Measurements from ENCODE around the gene GNAQ. TPM values are rescaled to one million over a fixed set of nuclear protein-coding genes. Genes with fewer than 3 reads are reported as not detected.
A peak's percentile ranks its signal among the peaks of the same experiment; 100 is the strongest.

The GNAQ gene
- total RNA-seq, 2 donors from 2014 or later = 57.1 to 68.1 TPM

DNA sequence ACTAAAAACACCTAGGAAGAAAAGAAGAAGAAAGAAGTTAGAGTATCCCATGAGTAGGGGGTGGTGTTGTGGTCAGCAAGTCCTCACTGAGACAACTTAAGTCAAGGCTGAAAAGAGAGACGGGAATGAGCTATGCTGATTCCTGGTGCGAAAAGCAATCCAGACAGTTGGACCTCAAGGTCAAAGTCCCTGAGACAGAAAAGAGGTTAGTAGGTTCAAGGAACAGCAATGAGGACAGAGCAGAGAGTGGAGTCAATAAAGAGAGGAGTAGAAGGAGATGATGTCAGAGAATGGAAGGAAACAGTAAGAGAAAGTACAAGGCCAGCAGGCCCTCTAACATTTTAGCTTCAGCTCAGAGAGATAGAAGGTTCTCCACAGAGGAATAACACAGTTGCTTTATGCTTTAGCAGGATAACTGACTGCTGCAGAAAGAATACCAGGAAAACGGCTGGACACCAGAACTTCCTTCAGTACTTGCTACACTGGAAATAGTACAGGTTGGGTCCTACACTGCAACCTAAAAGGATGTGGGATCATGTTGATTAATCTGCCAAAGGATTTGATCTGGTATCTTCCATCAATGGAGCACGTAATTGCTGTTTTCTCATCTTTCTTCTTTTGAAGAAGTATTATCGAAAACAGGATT lies 43.6 kb downstream of the GNAQ start:
- ATAC-seq (no peak), DNase-seq (no peak)
- peak overlapping the region; percentile 47 for H3K4me3 Mint-ChIP-seq
- peaks cover 2% of the 10 kb centered on the region for H3K36me3 Mint-ChIP-seq (ENCODE audit: low read depth)
- H3K27ac Mint-ChIP-seq = peak overlapping the region; percentile 93
- H3K4me1 Mint-ChIP-seq = peaks cover 39% of the 10 kb centered on the region
- H3K27me3 Mint-ChIP-seq = no peaks in the 10 kb centered on the region
- no peaks in the 10 kb centered on the region for H3K9me3 ChIP-seq (ENCODE audit: control insufficient read depth, low read length, poor library complexity, severe bottlenecking)

DNA sequence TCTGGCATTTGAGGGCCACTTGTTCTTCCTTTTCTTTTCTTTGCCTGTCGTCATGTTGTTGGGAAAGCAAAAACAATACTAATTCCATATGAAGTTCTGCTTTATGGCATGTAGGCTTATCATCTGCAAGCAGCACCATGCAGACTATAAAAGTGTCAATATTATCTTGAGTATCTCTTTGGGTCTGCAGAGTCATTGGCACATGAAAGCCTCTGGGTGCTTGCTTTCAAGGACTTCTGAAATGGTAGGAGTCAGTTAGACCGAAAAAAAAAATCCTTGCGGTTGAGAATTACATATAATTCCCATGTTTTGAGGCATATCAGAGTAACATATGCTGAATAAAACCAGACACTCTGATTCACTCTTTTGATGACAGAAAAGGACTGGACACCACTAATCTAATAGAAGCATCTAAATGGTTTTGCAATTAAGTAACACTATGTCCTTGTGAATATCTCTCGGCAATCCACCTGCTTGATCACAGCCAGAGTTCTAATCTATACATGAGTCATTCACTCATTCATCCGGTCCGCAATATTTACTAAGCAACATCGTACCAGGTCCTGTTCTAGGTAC lies 44.4 kb downstream of the GNAQ start:
- H3K4me1 Mint-ChIP-seq = peaks cover 45% of the 10 kb centered on the region
- ATAC-seq = no peak
- no peaks in the 10 kb centered on the region for H3K9me3 ChIP-seq (ENCODE audit: control insufficient read depth, low read length, poor library complexity, severe bottlenecking)
- no peak overlapping the region for H3K4me3 Mint-ChIP-seq
- peaks cover 2% of the 10 kb centered on the region for H3K36me3 Mint-ChIP-seq (ENCODE audit: low read depth)
- H3K27ac Mint-ChIP-seq = peak overlapping the region; percentile 93
- no peak for DNase-seq
- H3K27me3 Mint-ChIP-seq = no peaks in the 10 kb centered on the region

DNA sequence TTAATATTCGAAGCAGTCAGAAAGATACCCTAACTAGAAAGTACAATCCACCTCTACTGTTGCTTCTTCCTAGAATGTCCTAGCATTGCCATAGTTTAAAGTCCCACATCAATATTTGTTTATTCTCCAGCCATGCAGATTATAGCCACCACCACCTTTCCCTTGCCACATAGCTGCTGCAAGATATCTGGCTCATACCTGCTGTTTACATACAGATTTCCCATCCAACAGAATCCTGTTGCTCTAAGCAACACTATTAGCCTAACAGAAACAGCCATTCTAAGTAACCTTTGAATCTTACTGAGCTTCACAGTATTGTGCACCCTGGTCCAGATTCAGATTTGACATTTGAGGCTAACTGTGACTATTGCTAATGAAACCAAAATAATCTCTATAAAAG lies 45.6 kb downstream of the GNAQ start:
- H3K36me3 Mint-ChIP-seq (ENCODE audit: low read depth) = peaks cover 2% of the 10 kb centered on the region
- H3K4me3 Mint-ChIP-seq = no peak overlapping the region
- H3K4me1 Mint-ChIP-seq = peaks cover 53% of the 10 kb centered on the region
- H3K27ac Mint-ChIP-seq = no peak overlapping the region
- no peaks in the 10 kb centered on the region for H3K27me3 Mint-ChIP-seq
- DNase-seq (no peak), ATAC-seq (no peak)
- H3K9me3 ChIP-seq (ENCODE audit: control insufficient read depth, low read length, poor library complexity, severe bottlenecking) = no peaks in the 10 kb centered on the region

DNA sequence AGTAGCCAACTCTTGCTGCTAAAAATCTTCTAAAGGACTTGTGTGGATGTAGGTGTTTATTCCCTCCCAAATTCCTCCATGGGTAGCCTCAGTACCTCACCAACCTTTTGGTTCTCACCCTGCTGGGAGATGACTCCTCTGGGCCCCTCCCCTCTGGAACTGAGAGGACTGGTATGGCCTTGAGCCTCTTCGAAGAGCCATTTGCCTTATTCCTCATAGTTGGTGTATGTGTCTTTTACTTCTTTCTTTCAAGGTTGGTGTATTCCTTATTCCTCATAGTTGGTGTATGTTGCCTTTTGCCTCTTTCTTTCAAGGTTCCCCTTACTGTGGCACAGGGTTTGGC lies 48.3 kb downstream of the GNAQ start:
- Mint-ChIP-seq H3K36me3 (ENCODE audit: low read depth) (peaks cover 3% of the 10 kb centered on the region), H3K27me3 (no peaks in the 10 kb centered on the region), H3K4me1 (peaks cover 54% of the 10 kb centered on the region), H3K27ac (peak overlapping the region; percentile 4), H3K4me3 (no peak overlapping the region)
- no peak for ATAC-seq
- H3K9me3 ChIP-seq (ENCODE audit: control insufficient read depth, low read length, poor library complexity, severe bottlenecking) = no peaks in the 10 kb centered on the region
- DNase-seq = no peak

DNA sequence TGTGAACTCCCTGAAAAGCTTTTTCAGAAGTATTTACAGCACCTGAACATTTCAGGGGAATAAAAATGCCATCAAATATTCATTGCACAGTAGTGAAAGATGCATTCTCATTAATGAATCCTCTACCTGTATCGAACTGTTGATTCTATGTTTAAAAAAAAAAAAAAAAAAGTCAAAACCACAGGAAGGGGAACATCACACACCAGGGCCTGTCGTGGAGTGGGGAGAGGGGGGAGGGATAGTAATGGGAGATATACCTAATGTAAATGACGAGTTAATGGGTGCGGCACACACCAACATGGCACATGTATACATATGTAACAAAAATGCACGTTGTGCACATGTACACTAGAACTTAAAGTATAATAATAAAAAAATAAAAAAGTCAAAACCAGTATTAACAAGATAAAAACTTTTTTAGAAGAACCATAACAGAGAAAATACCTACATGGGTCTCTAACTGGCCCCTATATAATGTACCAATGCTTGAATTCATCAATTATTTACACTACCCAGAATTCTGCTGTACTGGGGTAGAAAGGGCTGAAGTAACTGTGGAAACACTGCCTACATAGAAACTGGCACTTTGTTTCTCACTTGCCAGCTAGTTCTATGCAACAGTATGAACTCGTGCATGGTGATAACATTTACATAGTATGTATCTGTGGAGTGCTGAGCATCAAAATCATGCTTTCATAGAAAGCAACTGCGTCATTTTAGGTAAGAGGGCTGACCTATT lies 48.9 kb downstream of the GNAQ start:
- ATAC-seq = peak; percentile 39
- H3K4me3 Mint-ChIP-seq = no peak overlapping the region
- peaks cover 4% of the 10 kb centered on the region for H3K36me3 Mint-ChIP-seq (ENCODE audit: low read depth)
- no peak for DNase-seq
- H3K27ac Mint-ChIP-seq = peak overlapping the region; percentile 4
- H3K9me3 ChIP-seq (ENCODE audit: control insufficient read depth, low read length, poor library complexity, severe bottlenecking) = no peaks in the 10 kb centered on the region
- H3K4me1 Mint-ChIP-seq = peaks cover 55% of the 10 kb centered on the region
- H3K27me3 Mint-ChIP-seq = no peaks in the 10 kb centered on the region

DNA sequence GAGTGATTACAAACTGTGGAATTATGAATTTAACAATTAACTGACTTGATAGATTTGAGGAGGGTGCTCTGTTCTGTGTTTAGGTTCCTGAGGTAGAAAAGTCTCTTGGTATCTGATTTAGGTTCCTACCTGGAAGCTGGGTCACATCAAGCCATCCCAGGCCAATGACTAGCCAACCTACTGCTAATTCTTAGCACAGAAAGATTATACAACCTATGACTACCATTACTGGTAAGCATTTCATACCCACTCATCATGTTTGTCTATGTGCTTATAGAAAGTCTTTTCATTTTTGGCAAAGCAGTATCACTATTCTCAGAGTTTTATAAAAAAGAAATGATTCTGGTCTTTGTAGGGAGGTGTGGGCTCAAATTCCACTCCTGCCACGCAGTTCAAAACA lies 49.7 kb downstream of the GNAQ start:
- Mint-ChIP-seq H3K4me1 (peaks cover 54% of the 10 kb centered on the region), H3K27me3 (no peaks in the 10 kb centered on the region), H3K27ac (peak overlapping the region; percentile 51), H3K36me3 (ENCODE audit: low read depth) (peaks cover 4% of the 10 kb centered on the region), H3K4me3 (peak overlapping the region; percentile 33)
- DNase-seq (no peak), ATAC-seq (no peak)
- H3K9me3 ChIP-seq (ENCODE audit: control insufficient read depth, low read length, poor library complexity, severe bottlenecking) = no peaks in the 10 kb centered on the region

DNA sequence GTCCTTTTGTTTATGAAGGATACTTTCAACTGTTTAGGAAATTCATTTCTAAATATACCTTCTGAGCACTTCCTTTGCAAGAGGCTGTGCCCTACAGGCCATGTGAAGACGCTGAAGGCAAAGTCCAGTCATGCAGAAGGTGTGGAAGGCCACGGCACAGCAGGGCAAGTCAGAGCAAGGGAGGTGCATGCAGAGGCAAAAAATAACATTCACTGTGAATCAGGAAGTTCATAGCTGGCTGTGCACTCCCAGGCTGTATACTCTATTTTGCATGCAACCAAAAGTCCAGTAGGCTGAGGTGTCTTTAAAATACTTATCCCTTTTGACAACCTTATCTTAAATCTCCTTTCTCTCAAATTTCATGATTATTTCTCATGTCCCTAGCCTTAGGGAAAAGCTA lies 50.3 kb downstream of the GNAQ start:
- H3K4me1 Mint-ChIP-seq = peaks cover 54% of the 10 kb centered on the region
- peak overlapping the region; percentile 51 for H3K27ac Mint-ChIP-seq
- ATAC-seq = no peak
- peak overlapping the region; percentile 33 for H3K4me3 Mint-ChIP-seq
- peaks cover 4% of the 10 kb centered on the region for H3K36me3 Mint-ChIP-seq (ENCODE audit: low read depth)
- no peak for DNase-seq
- no peaks in the 10 kb centered on the region for H3K9me3 ChIP-seq (ENCODE audit: control insufficient read depth, low read length, poor library complexity, severe bottlenecking)
- no peaks in the 10 kb centered on the region for H3K27me3 Mint-ChIP-seq

DNA sequence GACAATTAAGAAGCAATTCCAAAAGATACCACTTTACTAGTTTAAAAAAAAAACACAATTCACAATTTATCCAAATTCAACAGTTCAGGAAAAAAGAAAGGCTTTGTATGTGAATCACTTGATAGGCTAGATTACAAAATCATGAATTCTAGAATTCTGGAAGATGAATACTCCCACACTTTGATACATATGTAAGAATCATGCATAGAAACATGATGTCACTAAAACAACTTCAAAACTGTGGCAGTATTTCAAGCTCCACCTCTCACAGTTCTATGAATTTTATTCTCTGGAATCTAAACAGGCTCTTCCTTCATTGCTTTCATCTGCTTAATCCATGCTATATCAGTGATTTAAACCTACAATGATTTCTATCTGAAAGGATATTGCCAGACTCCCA lies 51.0 kb downstream of the GNAQ start:
- peaks cover 50% of the 10 kb centered on the region for H3K4me1 Mint-ChIP-seq
- no peak overlapping the region for H3K4me3 Mint-ChIP-seq
- no peaks in the 10 kb centered on the region for H3K27me3 Mint-ChIP-seq
- DNase-seq = no peak
- no peak for ATAC-seq
- no peaks in the 10 kb centered on the region for H3K9me3 ChIP-seq (ENCODE audit: control insufficient read depth, low read length, poor library complexity, severe bottlenecking)
- H3K27ac Mint-ChIP-seq = peak overlapping the region; percentile 51
- peaks cover 4% of the 10 kb centered on the region for H3K36me3 Mint-ChIP-seq (ENCODE audit: low read depth)

DNA sequence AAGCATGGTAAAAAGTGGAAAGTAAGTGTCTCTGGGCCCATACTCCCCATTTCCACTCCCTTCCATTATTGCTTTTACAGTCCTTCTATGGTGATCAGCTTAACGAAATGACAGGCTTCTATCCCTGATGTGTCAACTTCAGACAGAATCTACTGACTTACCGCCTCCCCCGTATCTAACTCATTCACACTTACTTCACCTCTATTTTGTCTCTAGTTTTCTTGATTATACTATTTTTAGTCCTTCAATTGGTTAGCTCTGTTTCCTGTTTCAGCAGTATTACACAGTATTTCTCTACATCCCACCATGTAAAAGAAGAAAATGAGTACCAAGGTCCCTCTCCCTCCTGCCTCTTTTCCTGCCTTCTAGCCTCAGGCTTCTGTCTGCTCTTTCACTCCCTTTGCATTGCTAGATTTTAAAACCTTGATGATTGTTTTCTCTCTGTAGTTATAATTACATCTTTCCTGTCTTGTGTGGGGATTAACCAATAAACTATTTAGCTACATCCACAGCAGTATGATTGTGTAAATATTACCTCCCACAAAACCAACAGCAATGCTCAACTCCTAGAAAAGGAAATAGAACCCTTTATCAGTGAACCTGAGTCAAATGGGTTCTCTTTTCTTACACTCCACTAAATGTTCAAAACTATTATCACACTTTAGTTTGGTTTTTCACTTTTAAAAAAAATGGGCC lies 53.4 kb downstream of the GNAQ start:
- peak overlapping the region; percentile 81 for H3K27ac Mint-ChIP-seq
- peak overlapping the region; percentile 80 for H3K4me3 Mint-ChIP-seq
- H3K9me3 ChIP-seq (ENCODE audit: control insufficient read depth, low read length, poor library complexity, severe bottlenecking) = no peaks in the 10 kb centered on the region
- no peaks in the 10 kb centered on the region for H3K27me3 Mint-ChIP-seq
- no peak for ATAC-seq
- H3K4me1 Mint-ChIP-seq = peaks cover 49% of the 10 kb centered on the region
- H3K36me3 Mint-ChIP-seq (ENCODE audit: low read depth) = peaks cover 4% of the 10 kb centered on the region
- no peak for DNase-seq

DNA sequence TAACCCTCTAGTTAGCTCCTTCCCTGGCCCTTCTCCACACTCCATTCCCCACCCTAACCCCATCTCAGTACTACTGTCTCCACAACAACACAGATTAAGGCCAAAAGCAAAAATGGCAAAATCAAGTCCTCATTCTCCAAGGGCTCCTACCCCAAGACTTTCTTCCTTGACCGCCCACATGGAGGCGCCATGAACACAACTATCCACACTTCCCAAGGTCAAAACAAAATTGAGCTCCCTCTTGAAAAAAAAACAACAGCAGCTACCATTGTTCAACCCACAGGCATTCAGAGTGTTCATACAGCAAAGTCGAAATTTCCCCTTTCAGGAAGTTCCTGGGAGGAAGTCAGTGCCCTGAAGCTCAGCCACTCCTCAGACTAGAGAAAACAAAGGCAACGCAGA lies 54.4 kb downstream of the GNAQ start:
- Mint-ChIP-seq H3K4me1 (peaks cover 43% of the 10 kb centered on the region), H3K27ac (peak overlapping the region; percentile 81), H3K27me3 (no peaks in the 10 kb centered on the region), H3K4me3 (peak overlapping the region; percentile 69), H3K36me3 (ENCODE audit: low read depth) (peaks cover 4% of the 10 kb centered on the region)
- DNase-seq (peak in 2 of 3 donors; percentile 15 to 18), ATAC-seq (peak; percentile 73)
- H3K9me3 ChIP-seq (ENCODE audit: control insufficient read depth, low read length, poor library complexity, severe bottlenecking) = no peaks in the 10 kb centered on the region

DNA sequence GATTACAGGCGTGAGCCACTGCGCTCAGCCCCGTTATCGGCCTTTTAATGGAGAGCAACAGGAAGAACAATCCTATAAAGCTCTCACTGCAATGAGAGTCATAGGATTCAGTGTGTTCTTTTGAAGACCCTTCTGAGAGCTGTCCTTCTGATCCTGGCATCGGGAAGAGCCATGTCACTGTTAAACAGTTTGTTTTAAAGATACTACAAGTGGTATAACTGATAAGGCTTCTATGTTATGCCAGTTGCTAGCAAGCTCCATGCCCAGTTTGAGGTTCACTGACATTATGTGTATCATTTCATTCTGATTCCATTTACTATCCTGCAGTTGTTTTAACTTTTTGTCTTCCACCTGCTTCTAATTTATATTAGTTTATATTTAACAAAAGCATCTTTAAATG lies 55.8 kb downstream of the GNAQ start:
- H3K9me3 ChIP-seq (ENCODE audit: control insufficient read depth, low read length, poor library complexity, severe bottlenecking) = no peaks in the 10 kb centered on the region
- H3K36me3 Mint-ChIP-seq (ENCODE audit: low read depth) = peaks cover 4% of the 10 kb centered on the region
- no peaks in the 10 kb centered on the region for H3K27me3 Mint-ChIP-seq
- DNase-seq (no peak), ATAC-seq (no peak)
- H3K4me3 Mint-ChIP-seq = no peak overlapping the region
- H3K27ac Mint-ChIP-seq = no peak overlapping the region
- H3K4me1 Mint-ChIP-seq = peaks cover 34% of the 10 kb centered on the region

DNA sequence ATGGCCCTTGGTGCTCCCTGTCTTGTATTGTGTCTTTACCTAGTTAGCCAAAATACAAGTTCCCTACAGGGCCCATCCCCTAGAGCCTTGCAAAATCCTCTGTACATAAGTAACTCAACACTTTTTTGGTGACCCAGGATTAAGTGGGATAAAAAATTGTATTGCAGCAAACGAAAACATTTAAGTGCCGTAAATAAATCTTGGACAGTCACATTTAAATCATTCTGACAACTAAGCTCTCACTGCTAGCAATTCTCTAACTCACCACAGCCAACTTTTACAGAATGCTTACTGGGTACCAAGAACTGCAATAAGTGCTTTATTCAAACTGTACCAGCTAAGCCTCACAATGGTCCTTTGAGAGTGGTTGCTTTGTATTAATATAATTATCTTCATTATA lies 56.6 kb downstream of the GNAQ start:
- Mint-ChIP-seq H3K4me3 (no peak overlapping the region), H3K27ac (no peak overlapping the region), H3K4me1 (peaks cover 40% of the 10 kb centered on the region), H3K27me3 (no peaks in the 10 kb centered on the region), H3K36me3 (ENCODE audit: low read depth) (peaks cover 4% of the 10 kb centered on the region)
- ATAC-seq (no peak), DNase-seq (no peak)
- no peaks in the 10 kb centered on the region for H3K9me3 ChIP-seq (ENCODE audit: control insufficient read depth, low read length, poor library complexity, severe bottlenecking)

DNA sequence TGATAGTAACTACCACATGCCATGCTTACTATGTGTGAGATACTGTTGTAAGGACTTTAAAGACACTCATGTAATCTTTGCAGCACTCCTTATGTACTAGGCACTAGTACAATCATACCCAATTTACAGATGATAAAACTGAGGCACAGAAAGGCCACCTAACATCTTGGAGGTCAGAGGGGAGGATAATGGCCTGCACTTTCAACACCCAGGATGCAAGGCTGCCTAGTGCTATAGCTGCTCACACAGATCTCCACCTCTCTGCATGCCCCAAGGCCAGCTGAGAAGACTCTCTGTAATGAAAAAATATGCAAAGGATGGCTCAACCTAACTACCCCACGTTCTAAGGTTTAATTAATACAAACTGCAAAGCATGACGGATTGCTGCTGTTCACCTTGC lies 57.2 kb downstream of the GNAQ start:
- Mint-ChIP-seq H3K36me3 (ENCODE audit: low read depth) (peaks cover 4% of the 10 kb centered on the region), H3K27ac (no peak overlapping the region), H3K4me3 (no peak overlapping the region), H3K27me3 (no peaks in the 10 kb centered on the region), H3K4me1 (peaks cover 44% of the 10 kb centered on the region)
- ATAC-seq (no peak), DNase-seq (no peak)
- no peaks in the 10 kb centered on the region for H3K9me3 ChIP-seq (ENCODE audit: control insufficient read depth, low read length, poor library complexity, severe bottlenecking)

All from T-helper 17 cell (primary cell).